K562 (cell line): ENCODE results near the gene TNIK. TPM values are rescaled to one million over a fixed set of nuclear protein-coding genes. Genes with fewer than 3 reads are reported as not detected.
A peak's percentile ranks its signal among the peaks of the same experiment; 100 is the strongest.

Experiments used
- CBX2 ChIP-seq: fragments of 200-600 bp; sonication (generic); IDR thresholded peaks from one replicate; pipeline ENCODE4 v1.6.1; 2012; ENCODE audit warnings: mild to moderate bottlenecking, low read length, inconsistent platforms; ENCODE audit not compliant: insufficient read depth, poor library complexity, severe bottlenecking
- E4F1 ChIP-seq: fragments of 250-450 bp; sonication (Bioruptor Pico); IDR thresholded peaks from 2 replicates; pipeline ENCODE4 v1.5.0; 2021; ENCODE audit warnings: mild to moderate bottlenecking, borderline replicate concordance
- ELF2 ChIP-seq: fragments of 250-450 bp; sonication (Bioruptor Pico); IDR thresholded peaks from 2 replicates; pipeline ENCODE4 v1.5.0; 2021; ENCODE audit warnings: mild to moderate bottlenecking
- FOXJ3 ChIP-seq: sonication (generic); formaldehyde crosslinking; IDR thresholded peaks from 2 replicates; pipeline ENCODE4 v1.4.0; 2020; ENCODE audit warnings: mild to moderate bottlenecking, missing genetic modification reagents
- MAFF ChIP-seq: IDR thresholded peaks from 2 replicates; pipeline ENCODE4 v1.6.1; 2012; ENCODE audit warnings: low read length, improper control_type of control experiment
- MAFK ChIP-seq: IDR thresholded peaks from 2 replicates; pipeline ENCODE4 v1.6.1; 2011; ENCODE audit warnings: low read length, improper control_type of control experiment
- MIER1 ChIP-seq: fragments of 450-650 bp; IDR thresholded peaks from 2 replicates; pipeline ENCODE4 v1.6.1; 2016; ENCODE audit warnings: antibody characterized with exemption, mild to moderate bottlenecking, low read depth
- NFE2L1 ChIP-seq: fragments of 450-650 bp; IDR thresholded peaks from 2 replicates; pipeline ENCODE4 v1.6.1; 2016; ENCODE audit warnings: missing genetic modification characterization, low read depth, mild to moderate bottlenecking, missing compliant biosample characterization, moderate library complexity, borderline replicate concordance
- NR2C1 ChIP-seq, 2 experiments: fragments of 450-650 bp; IDR thresholded peaks; 2 replicates each; pipeline ENCODE4 v1.6.1; 2017; ENCODE audit warnings: mild to moderate bottlenecking in 2 of 2, antibody characterized with exemption in 1 of 2, inconsistent platforms in 1 of 2, missing compliant biosample characterization in 1 of 2, missing genetic modification characterization in 1 of 2
- POLR2H ChIP-seq: IDR thresholded peaks from 2 replicates; pipeline ENCODE4 v1.6.1; 2016; ENCODE audit warnings: missing genetic modification characterization, low read depth, mild to moderate bottlenecking, control low read depth, missing compliant biosample characterization, moderate library complexity
- RAD21 ChIP-seq, 2 experiments: fragments of 250-450 bp in 1 of 2; fragments of 450-650 bp in 1 of 2; sonication (Bioruptor Pico) in 1 of 2; formaldehyde crosslinking in 1 of 2; IDR thresholded peaks in 1 of 2; conservative IDR thresholded peaks in 1 of 2; 2 replicates each; pipeline versions ENCODE4 v1.4.0 to v1.8.0; 2020 to 2022; ENCODE audit warnings: mild to moderate bottlenecking in 2 of 2, moderate library complexity in 1 of 2
- SIRT6 ChIP-seq: IDR thresholded peaks from one replicate; pipeline ENCODE4 v1.6.1; 2012; ENCODE audit warnings: low read depth, mild to moderate bottlenecking, control low read depth, inconsistent platforms, low read length, moderate library complexity
- SMARCE1 ChIP-seq: fragments of 450-650 bp; IDR thresholded peaks from 2 replicates; pipeline ENCODE4 v1.7.1; 2016; ENCODE audit warnings: mild to moderate bottlenecking
- SRSF1 ChIP-seq: fragments of 200-400 bp; formaldehyde crosslinking; IDR thresholded peaks from 2 replicates; pipeline ENCODE4 v1.6.1; 2017; ENCODE audit warnings: mild to moderate bottlenecking, low read depth, low read length, moderate library complexity
- TAL1 ChIP-seq: fragments of 450-650 bp; IDR thresholded peaks from 2 replicates; pipeline ENCODE4 v1.6.1; 2016; ENCODE audit warnings: mild to moderate bottlenecking
- TEAD1 ChIP-seq, 2 experiments: fragments of 450-650 bp in 1 of 2; sonication (generic) in 1 of 2; formaldehyde crosslinking; IDR thresholded peaks; 2 replicates each; pipeline versions ENCODE4 v1.4.0 to v1.8.0; 2020 to 2022; ENCODE audit warnings: mild to moderate bottlenecking in 2 of 2, missing genetic modification reagents in 1 of 2
- ZNF212 ChIP-seq: fragments of 450-650 bp; formaldehyde crosslinking; IDR thresholded peaks from 2 replicates; pipeline ENCODE4 v1.4.0; 2020; ENCODE audit warnings: mild to moderate bottlenecking
- ZNF695 ChIP-seq: fragments of 450-650 bp; formaldehyde crosslinking; IDR thresholded peaks from 2 replicates; pipeline ENCODE4 v1.4.0; 2020; ENCODE audit warnings: mild to moderate bottlenecking, moderate library complexity
- polyA plus RNA-seq, 8 experiments: library from polyadenylated mRNA; depleted of rRNA in 4 of 8; stranded (reverse) in 5 of 8; unstranded in 3 of 8; fragments of >200 nt; fragmentation: Nextera tagmentation in 2 of 8; fragmentation: Illumina TruSeq in 1 of 8; extraction: Ambion mirVana in 2 of 8; extraction: Trizol in 1 of 8; gene quantifications; 2 replicates each; pipeline versions ENCODE4 v1.2.1 to v1.2.3, GENCODE V29; 2011 to 2014; ENCODE audit warnings: inconsistent platforms in 1 of 8, missing spikeins in 1 of 8
- total RNA-seq, 7 experiments: library from RNA; depleted of rRNA in 6 of 7; stranded (reverse); fragments of >200 nt in 6 of 7; fragmentation: Illumina TruSeq in 2 of 7; extraction: Trizol in 2 of 7; gene quantifications; 2 replicates each; pipeline versions ENCODE4 v1.2.1 to v1.2.3, GENCODE V29; 2011 to 2021; ENCODE audit warnings: low replicate concordance in 1 of 7
- TF ChIP-seq, protein P1 (sequence below): fragments of 450-650 bp; IDR thresholded peaks from 2 replicates; pipeline ENCODE4 v1.6.1; 2016; ENCODE audit warnings: low read depth

TNIK gene
- total and polyA plus RNA-seq, 9 of the 15 experiments (the other 6 are each of a cell fraction or from before 2014, with no cell fraction given), result 6.6 to 39.0 (median 24.7) TPM

DNA sequence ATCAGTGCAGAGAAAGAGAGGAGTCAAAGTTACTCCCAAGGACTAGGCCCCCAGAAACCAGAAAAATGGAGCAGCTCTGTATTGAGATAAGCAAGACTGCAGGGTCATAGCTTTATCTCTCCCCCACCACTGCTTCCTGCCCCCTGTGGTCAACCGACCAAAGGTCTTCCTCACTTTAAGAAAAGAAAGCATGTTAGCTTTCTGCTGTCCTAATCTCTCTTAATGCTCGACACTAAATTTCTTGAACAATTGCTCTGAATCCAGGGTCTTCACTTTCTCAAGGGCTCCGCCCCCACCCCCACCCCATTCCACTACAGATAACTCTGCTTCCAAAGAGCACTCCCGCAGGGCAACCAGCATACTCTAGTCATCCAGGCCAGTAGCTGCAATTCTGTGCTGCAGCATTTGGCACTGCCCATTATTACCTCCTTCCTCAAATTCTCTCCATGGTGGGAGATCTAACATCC is 31.9 kb downstream of the TNIK start (continued):
- TF ChIP-seq SRSF1 (no peak), TAL1 (peak; percentile 78), NR2C1 (IDR thresholded peaks at IDR 0.05) (peak; percentile 65), NR2C1 (tag; IDR thresholded peaks at IDR 0.05) (peak; percentile 77), ZNF212 (CRISPR knock-in tag) (no peak), CBX2 (no peak), ELF2 (peak; percentile 41; the same call in 1 of the 2 replicates), SIRT6 (no peak), ZNF695 (CRISPR knock-in tag) (no peak), RAD21 (CRISPR knock-in tag; conservative IDR thresholded peaks at IDR 0.05 in 1 of 2, IDR thresholded peaks at IDR 0.05 in 1 of 2) (peak; percentile 30 to 37), MAFK (peak; percentile 58; the same call in 1 of the 2 replicates), TEAD1 (CRISPR knock-in tag; IDR thresholded peaks at IDR 0.05) (peak in 1 of 2 experiments; percentile 55; a peak in 1 of 4 replicates), SMARCE1 (peak; percentile 94), POLR2H (tag) (no peak), FOXJ3 (CRISPR knock-in tag) (no peak), NFE2L1 (no peak), MIER1 (no peak), E4F1 (no peak), MAFF (peak; percentile 67)
- TF ChIP-seq, protein P1, sequence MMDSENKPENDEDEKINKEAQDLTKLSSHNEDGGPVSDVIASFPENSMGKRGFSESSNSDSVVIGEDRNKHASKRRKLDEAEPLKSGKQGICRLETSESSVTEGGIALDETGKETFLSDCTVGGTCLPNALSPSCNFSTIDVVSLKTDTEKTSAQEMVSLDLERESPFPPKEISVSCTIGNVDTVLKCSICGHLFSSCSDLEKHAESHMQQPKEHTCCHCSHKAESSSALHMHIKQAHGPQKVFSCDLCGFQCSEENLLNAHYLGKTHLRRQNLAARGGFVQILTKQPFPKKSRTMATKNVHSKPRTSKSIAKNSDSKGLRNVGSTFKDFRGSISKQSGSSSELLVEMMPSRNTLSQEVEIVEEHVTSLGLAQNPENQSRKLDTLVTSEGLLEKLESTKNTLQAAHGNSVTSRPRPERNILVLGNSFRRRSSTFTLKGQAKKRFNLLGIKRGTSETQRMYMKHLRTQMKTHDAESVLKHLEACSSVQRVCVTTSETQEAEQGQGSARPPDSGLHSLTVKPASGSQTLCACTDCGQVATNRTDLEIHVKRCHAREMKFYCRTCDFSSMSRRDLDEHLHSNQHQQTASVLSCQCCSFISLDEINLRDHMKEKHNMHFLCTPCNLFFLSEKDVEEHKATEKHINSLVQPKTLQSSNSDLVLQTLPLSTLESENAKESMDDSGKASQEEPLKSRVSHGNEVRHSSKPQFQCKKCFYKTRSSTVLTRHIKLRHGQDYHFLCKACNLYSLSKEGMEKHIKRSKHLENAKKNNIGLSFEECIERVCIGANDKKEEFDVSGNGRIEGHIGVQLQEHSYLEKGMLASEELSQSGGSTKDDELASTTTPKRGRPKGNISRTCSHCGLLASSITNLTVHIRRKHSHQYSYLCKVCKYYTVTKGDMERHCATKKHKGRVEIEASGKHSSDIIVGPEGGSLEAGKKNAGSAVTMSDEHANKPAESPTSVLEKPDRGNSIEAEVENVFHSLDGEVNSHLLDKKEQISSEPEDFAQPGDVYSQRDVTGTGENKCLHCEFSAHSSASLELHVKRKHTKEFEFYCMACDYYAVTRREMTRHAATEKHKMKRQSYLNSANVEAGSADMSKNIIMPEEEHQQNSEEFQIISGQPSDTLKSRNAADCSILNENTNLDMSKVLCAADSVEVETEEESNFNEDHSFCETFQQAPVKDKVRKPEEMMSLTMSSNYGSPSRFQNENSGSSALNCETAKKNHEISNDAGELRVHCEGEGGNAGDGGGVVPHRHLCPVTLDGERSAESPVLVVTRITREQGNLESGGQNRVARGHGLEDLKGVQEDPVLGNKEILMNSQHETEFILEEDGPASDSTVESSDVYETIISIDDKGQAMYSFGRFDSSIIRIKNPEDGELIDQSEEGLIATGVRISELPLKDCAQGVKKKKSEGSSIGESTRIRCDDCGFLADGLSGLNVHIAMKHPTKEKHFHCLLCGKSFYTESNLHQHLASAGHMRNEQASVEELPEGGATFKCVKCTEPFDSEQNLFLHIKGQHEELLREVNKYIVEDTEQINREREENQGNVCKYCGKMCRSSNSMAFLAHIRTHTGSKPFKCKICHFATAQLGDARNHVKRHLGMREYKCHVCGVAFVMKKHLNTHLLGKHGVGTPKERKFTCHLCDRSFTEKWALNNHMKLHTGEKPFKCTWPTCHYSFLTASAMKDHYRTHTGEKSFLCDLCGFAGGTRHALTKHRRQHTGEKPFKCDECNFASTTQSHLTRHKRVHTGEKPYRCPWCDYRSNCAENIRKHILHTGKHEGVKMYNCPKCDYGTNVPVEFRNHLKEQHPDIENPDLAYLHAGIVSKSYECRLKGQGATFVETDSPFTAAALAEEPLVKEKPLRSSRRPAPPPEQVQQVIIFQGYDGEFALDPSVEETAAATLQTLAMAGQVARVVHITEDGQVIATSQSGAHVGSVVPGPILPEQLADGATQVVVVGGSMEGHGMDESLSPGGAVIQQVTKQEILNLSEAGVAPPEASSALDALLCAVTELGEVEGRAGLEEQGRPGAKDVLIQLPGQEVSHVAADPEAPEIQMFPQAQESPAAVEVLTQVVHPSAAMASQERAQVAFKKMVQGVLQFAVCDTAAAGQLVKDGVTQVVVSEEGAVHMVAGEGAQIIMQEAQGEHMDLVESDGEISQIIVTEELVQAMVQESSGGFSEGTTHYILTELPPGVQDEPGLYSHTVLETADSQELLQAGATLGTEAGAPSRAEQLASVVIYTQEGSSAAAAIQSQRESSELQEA, result no peak
